ENCODE measurements around the gene TIFAB. TPM values are rescaled to one million over a fixed set of nuclear protein-coding genes. Genes with fewer than 3 reads are reported as not detected.

Gene TIFAB
- total and polyA plus RNA-seq, 2 experiments from 2014 or later, result not detected

GRCh38 chr5:135440916-135441315 lies 11.2 kb downstream of the TIFAB start (continued):
- no peak for TF ChIP-seq CTCF (conservative IDR thresholded peaks at IDR 0.05; ENCODE audit: low read depth in 2 of 2)
- TF ChIP-seq JUNB (IDR thresholded peaks at IDR 0.05; ENCODE audit: unreplicated experiment), result no peak
- no peak for TF ChIP-seq ZNF114 (CRISPR knock-in tag; IDR thresholded peaks at IDR 0.05)
- no peak for TF ChIP-seq EZH2phosphoT487 (IDR thresholded peaks at IDR 0.05; ENCODE audit: unreplicated experiment)
- no peak for TF ChIP-seq ETS1 (IDR thresholded peaks at IDR 0.05)
- TF ChIP-seq ZNF331 (CRISPR knock-in tag; IDR thresholded peaks at IDR 0.05; ENCODE audit: low read depth), result no peak
- TF ChIP-seq STAT1 (IDR thresholded peaks at IDR 0.05; ENCODE audit: unreplicated experiment), result no peak

GRCh38 chr5:135439231-135440205 lies 12.6 kb downstream of the TIFAB start:
- no peaks in the 10 kb centered on the region for H3K9me3 Mint-ChIP-seq
- DNase-seq (ENCODE audit: low spot score), result no peak
- Histone ChIP-seq H3K4me3 (no peak overlapping the region), H3K27me3 (ENCODE audit: insufficient read depth) (no peaks in the 10 kb centered on the region), H3K79me2 (replicated peaks; ENCODE audit: insufficient read depth) (no peaks in the 10 kb centered on the region), H3F3A (replicated peaks; ENCODE audit: low read depth) (no peaks in the 10 kb centered on the region), H3K27ac (ENCODE audit: low read depth) (no peak overlapping the region), H4K20me1 (replicated peaks; ENCODE audit: insufficient read depth) (no peaks in the 10 kb centered on the region), H2AFZ (0 out of 2 replicates have a peak overlapping the region, but pooled peaks have one; percentile 32), H3K36me3 (ENCODE audit: insufficient read depth) (no peaks in the 10 kb centered on the region), H3K9me2 (ENCODE audit: insufficient read depth) (no peaks in the 10 kb centered on the region), H3K4me1 (ENCODE audit: insufficient read depth) (no peaks in the 10 kb centered on the region), H3K4me2 (no peak overlapping the region)
- H3K36me3 Mint-ChIP-seq (ENCODE audit: low read depth), result no peaks in the 10 kb centered on the region
- H3K4me3 Mint-ChIP-seq, result no peak overlapping the region
- ATAC-seq, result no peak
- peaks cover 16% of the 10 kb centered on the region for H3K4me1 Mint-ChIP-seq
- H3K27ac Mint-ChIP-seq, result no peak overlapping the region
- peaks cover 7% of the 10 kb centered on the region for H3K27me3 Mint-ChIP-seq (ENCODE audit: insufficient read depth, low read depth, poor library complexity)
- no peak for TF ChIP-seq CTCF (conservative IDR thresholded peaks at IDR 0.05; ENCODE audit: low read depth in 2 of 2)
- TF ChIP-seq NANOG (IDR thresholded peaks at IDR 0.05; ENCODE audit: borderline replicate concordance), result no peak
- TF ChIP-seq ZNF114 (CRISPR knock-in tag; IDR thresholded peaks at IDR 0.05), result no peak
- TF ChIP-seq JUNB (IDR thresholded peaks at IDR 0.05; ENCODE audit: unreplicated experiment), result no peak
- TF ChIP-seq CREB1 (CRISPR knock-in tag; IDR thresholded peaks at IDR 0.05; ENCODE audit: low read depth), result no peak
- TF ChIP-seq ETS1 (IDR thresholded peaks at IDR 0.05), result no peak
- TF ChIP-seq ZNF462 (CRISPR knock-in tag; IDR thresholded peaks at IDR 0.05), result no peak
- TF ChIP-seq ZNF331 (CRISPR knock-in tag; IDR thresholded peaks at IDR 0.05; ENCODE audit: low read depth), result no peak

Data from GM23338 (cell line).